ENCODE data around the gene KCTD8.
A peak's percentile ranks its signal among the peaks of the same experiment; 100 is the strongest.

The KCTD8 gene

GRCh38 chr4:44448521-44449461, at the start of gene KCTD8:
TSS of gene KCTD8 (minus strand) at chr4:44448809.
- Histone ChIP-seq H3K36me3 (ENCODE audit: control insufficient read depth, insufficient read depth, low read length) (no peaks in the 10 kb centered on the region), H3K4me3 (ENCODE audit: low read depth, low read length) (peak within 1 kb of the TSS; percentile 75), H3K27ac (ENCODE audit: low read depth, low read length) (peak within 1 kb of the TSS; percentile 77), H3K4me1 (ENCODE audit: control insufficient read depth, insufficient read depth, low read length) (peaks cover 7% of the 10 kb centered on the region; the same call in 1 of the 2 replicates), H3K27me3 (ENCODE audit: control insufficient read depth, insufficient read depth, low read length) (peaks cover 44% of the 10 kb centered on the region), H3K9ac (ENCODE audit: low read depth, low read length) (peak within 1 kb of the TSS; percentile 43; the same call in 1 of the 2 replicates), H3K9me3 (ENCODE audit: control insufficient read depth, insufficient read depth, low read length) (no peaks in the 10 kb centered on the region)

- no peak overlapping the region for H3K9ac ChIP-seq (ENCODE audit: low read depth, low read length)
- H3K4me1 ChIP-seq (ENCODE audit: control insufficient read depth, insufficient read depth, low read length), result no peaks in the 10 kb centered on the region
- H3K27me3 ChIP-seq (ENCODE audit: control insufficient read depth, insufficient read depth, low read length), result no peaks in the 10 kb centered on the region
- H3K4me3 ChIP-seq (ENCODE audit: low read depth, low read length), result no peak overlapping the region
- no peak overlapping the region for H3K27ac ChIP-seq (ENCODE audit: low read depth, low read length)
- H3K36me3 ChIP-seq (ENCODE audit: control insufficient read depth, insufficient read depth, low read length), result no peaks in the 10 kb centered on the region
- no peaks in the 10 kb centered on the region for H3K9me3 ChIP-seq (ENCODE audit: control insufficient read depth, insufficient read depth, low read length)
Measured at GRCh38 chr4:44494810-44495701, 46.4 kb upstream of the KCTD8 start.

- Histone ChIP-seq H3K4me1 (ENCODE audit: control insufficient read depth, insufficient read depth, low read length) (no peaks in the 10 kb centered on the region), H3K9ac (ENCODE audit: low read depth, low read length) (no peak overlapping the region), H3K36me3 (ENCODE audit: control insufficient read depth, insufficient read depth, low read length) (no peaks in the 10 kb centered on the region), H3K4me3 (ENCODE audit: low read depth, low read length) (no peak overlapping the region), H3K9me3 (ENCODE audit: control insufficient read depth, insufficient read depth, low read length) (no peaks in the 10 kb centered on the region), H3K27me3 (ENCODE audit: control insufficient read depth, insufficient read depth, low read length) (no peaks in the 10 kb centered on the region), H3K27ac (ENCODE audit: low read depth, low read length) (no peak overlapping the region)
Measured at GRCh38 chr4:44493924-44494323, 45.3 kb upstream of the KCTD8 start.

GRCh38 chr4:44487341-44487740, 38.7 kb upstream of the KCTD8 start:
- peaks cover 18% of the 10 kb centered on the region; the same call in 1 of the 2 replicates for H3K9me3 ChIP-seq (ENCODE audit: control insufficient read depth, insufficient read depth, low read length)
- H3K4me3 ChIP-seq (ENCODE audit: low read depth, low read length), result no peak overlapping the region
- no peaks in the 10 kb centered on the region for H3K4me1 ChIP-seq (ENCODE audit: control insufficient read depth, insufficient read depth, low read length)
- no peak overlapping the region for H3K27ac ChIP-seq (ENCODE audit: low read depth, low read length)
- H3K27me3 ChIP-seq (ENCODE audit: control insufficient read depth, insufficient read depth, low read length), result no peaks in the 10 kb centered on the region
- H3K36me3 ChIP-seq (ENCODE audit: control insufficient read depth, insufficient read depth, low read length), result no peaks in the 10 kb centered on the region
- no peak overlapping the region for H3K9ac ChIP-seq (ENCODE audit: low read depth, low read length)

GRCh38 chr4:44479731-44480130, 31.1 kb upstream of the KCTD8 start:
- H3K4me1 ChIP-seq (ENCODE audit: control insufficient read depth, insufficient read depth, low read length), result no peaks in the 10 kb centered on the region
- H3K27ac ChIP-seq (ENCODE audit: low read depth, low read length), result no peak overlapping the region
- no peak overlapping the region for H3K4me3 ChIP-seq (ENCODE audit: low read depth, low read length)
- no peaks in the 10 kb centered on the region; the same call in 1 of the 2 replicates for H3K9me3 ChIP-seq (ENCODE audit: control insufficient read depth, insufficient read depth, low read length)
- no peak overlapping the region for H3K9ac ChIP-seq (ENCODE audit: low read depth, low read length)
- H3K27me3 ChIP-seq (ENCODE audit: control insufficient read depth, insufficient read depth, low read length), result no peaks in the 10 kb centered on the region
- no peaks in the 10 kb centered on the region for H3K36me3 ChIP-seq (ENCODE audit: control insufficient read depth, insufficient read depth, low read length)

GRCh38 chr4:44462259-44462658, 13.7 kb upstream of the KCTD8 start:
- H3K27ac ChIP-seq (ENCODE audit: low read depth, low read length), result no peak overlapping the region
- no peak overlapping the region for H3K9ac ChIP-seq (ENCODE audit: low read depth, low read length)
- no peaks in the 10 kb centered on the region for H3K36me3 ChIP-seq (ENCODE audit: control insufficient read depth, insufficient read depth, low read length)
- no peaks in the 10 kb centered on the region for H3K9me3 ChIP-seq (ENCODE audit: control insufficient read depth, insufficient read depth, low read length)
- no peaks in the 10 kb centered on the region for H3K4me1 ChIP-seq (ENCODE audit: control insufficient read depth, insufficient read depth, low read length)
- H3K4me3 ChIP-seq (ENCODE audit: low read depth, low read length), result no peak overlapping the region
- H3K27me3 ChIP-seq (ENCODE audit: control insufficient read depth, insufficient read depth, low read length), result no peaks in the 10 kb centered on the region

- Histone ChIP-seq H3K9me3 (ENCODE audit: control insufficient read depth, insufficient read depth, low read length) (no peaks in the 10 kb centered on the region), H3K9ac (ENCODE audit: low read depth, low read length) (peak overlapping the region; percentile 43; the same call in 1 of the 2 replicates), H3K27me3 (ENCODE audit: control insufficient read depth, insufficient read depth, low read length) (peaks cover 44% of the 10 kb centered on the region), H3K4me1 (ENCODE audit: control insufficient read depth, insufficient read depth, low read length) (peaks cover 7% of the 10 kb centered on the region; the same call in 1 of the 2 replicates), H3K36me3 (ENCODE audit: control insufficient read depth, insufficient read depth, low read length) (no peaks in the 10 kb centered on the region), H3K4me3 (ENCODE audit: low read depth, low read length) (peak overlapping the region; percentile 75), H3K27ac (ENCODE audit: low read depth, low read length) (peak overlapping the region; percentile 77)
Measured at GRCh38 chr4:44447563-44448504, 775 bp downstream of the KCTD8 start.

- no peaks in the 10 kb centered on the region for H3K9me3 ChIP-seq (ENCODE audit: control insufficient read depth, insufficient read depth, low read length)
- no peak overlapping the region for H3K27ac ChIP-seq (ENCODE audit: low read depth, low read length)
- H3K27me3 ChIP-seq (ENCODE audit: control insufficient read depth, insufficient read depth, low read length), result peaks cover 44% of the 10 kb centered on the region
- H3K4me1 ChIP-seq (ENCODE audit: control insufficient read depth, insufficient read depth, low read length), result peaks cover 7% of the 10 kb centered on the region; the same call in 1 of the 2 replicates
- peak overlapping the region; percentile 75 for H3K4me3 ChIP-seq (ENCODE audit: low read depth, low read length)
- H3K9ac ChIP-seq (ENCODE audit: low read depth, low read length), result no peak overlapping the region
- H3K36me3 ChIP-seq (ENCODE audit: control insufficient read depth, insufficient read depth, low read length), result no peaks in the 10 kb centered on the region
Measured at GRCh38 chr4:44446801-44447562, 1.6 kb downstream of the KCTD8 start.

GRCh38 chr4:44446191-44446590, 2.4 kb downstream of the KCTD8 start:
- peaks cover 7% of the 10 kb centered on the region; the same call in 1 of the 2 replicates for H3K4me1 ChIP-seq (ENCODE audit: control insufficient read depth, insufficient read depth, low read length)
- no peaks in the 10 kb centered on the region for H3K36me3 ChIP-seq (ENCODE audit: control insufficient read depth, insufficient read depth, low read length)
- no peaks in the 10 kb centered on the region for H3K9me3 ChIP-seq (ENCODE audit: control insufficient read depth, insufficient read depth, low read length)
- H3K27me3 ChIP-seq (ENCODE audit: control insufficient read depth, insufficient read depth, low read length), result peaks cover 44% of the 10 kb centered on the region
- no peak overlapping the region for H3K27ac ChIP-seq (ENCODE audit: low read depth, low read length)
- H3K4me3 ChIP-seq (ENCODE audit: low read depth, low read length), result peak overlapping the region; percentile 75
- H3K9ac ChIP-seq (ENCODE audit: low read depth, low read length), result no peak overlapping the region
